HCT116 (cell line): ENCODE data around the gene TCF12. TPM values are rescaled to one million over a fixed set of nuclear protein-coding genes. Genes with fewer than 3 reads are reported as not detected.

Experiments
- ATAC-seq: fragments of 200-7000 bp; cut with Tn5 transposase; 2 replicates; pipeline ENCODE4 v1.9.1; 2020; ENCODE audit warnings: mild to moderate bottlenecking, moderate library complexity
- BruUV-seq: library from RNA; stranded (reverse); fragments of 400-500 nt; replicated peaks from 2 replicates; lab custom pipeline; 2021; lab: Mats Ljungman, UMichigan
- CTCF ChIA-PET: fragments of 300-600 bp; sonication (Branson Sonifier 250); formaldehyde crosslinking; loops from one replicate; lab custom pipeline; 2021; ENCODE audit warnings: antibody characterized with exemption; lab: Charles Lee
- POLR2A ChIA-PET: fragments of 300-600, 350-600 bp; sonication (Branson Sonifier 250); formaldehyde crosslinking; loops from one replicate; lab custom pipeline; 2021; ENCODE audit warnings: antibody characterized with exemption; lab: Charles Lee
- RAD21 ChIA-PET, 2 experiments: fragments of 300-600 bp; sonication (Branson Sonifier 250); formaldehyde crosslinking; loops; one replicate each; lab custom pipeline; 2023; ENCODE audit warnings: low total read pairs in 2 of 2; ENCODE audit not compliant: uncharacterized antibody in 2 of 2, unreplicated experiment in 2 of 2, low non-redundant PET in 1 of 2; lab: Charles Lee
- DNase-seq: peaks from one replicate; pipeline ENCODE4 v3.0.0-alpha.2; 2010; ENCODE audit warnings: low read depth, low spot score
- H2AFZ ChIP-seq: fragments of 200-600 bp; shearing (Covaris generic), sonication (generic); 2 replicates; pipeline ENCODE4 v1.6.1; 2017; ENCODE audit warnings: low read depth, mixed run types, mixed read lengths, antibody characterized with exemption, low read length; ENCODE audit not compliant: poor library complexity, severe bottlenecking
- H3K27ac ChIP-seq: 2 replicates; pipeline ENCODE4 v1.5.1; 2012; ENCODE audit warnings: low read depth, low read length
- H3K27me3 ChIP-seq: fragments of 200-600 bp; sonication (generic); 2 replicates; pipeline ENCODE4 v1.6.1; 2016; ENCODE audit warnings: mixed run types, low read length, mixed read lengths; ENCODE audit not compliant: insufficient read depth
- H3K36me3 ChIP-seq, 2 experiments: fragments of 200-500 bp in 1 of 2; fragments of 200-600 bp in 1 of 2; sonication (Bioruptor generic) in 1 of 2; sonication (generic) in 1 of 2; 2 replicates each; pipeline versions ENCODE4 v1.5.1 to v1.6.1; 2014 to 2016; ENCODE audit warnings: low read length in 2 of 2, inconsistent platforms in 1 of 2, mixed read lengths in 1 of 2, mixed run types in 1 of 2; ENCODE audit not compliant: insufficient read depth in 2 of 2, control insufficient read depth in 1 of 2
- H3K4me1 ChIP-seq, 2 experiments: fragments of 200-600 bp in 1 of 2; sonication (generic) in 1 of 2; 2 replicates each; pipeline versions ENCODE4 v1.5.1 to v1.6.1; 2012 to 2017; ENCODE audit warnings: low read length in 2 of 2, inconsistent platforms in 1 of 2, mild to moderate bottlenecking in 1 of 2, mixed read lengths in 1 of 2, mixed run types in 1 of 2, moderate library complexity in 1 of 2; ENCODE audit not compliant: insufficient read depth in 2 of 2, control insufficient read depth in 1 of 2
- H3K4me2 ChIP-seq: fragments of 200-600 bp; sonication (generic); 2 replicates; pipeline ENCODE4 v1.6.1; 2017; ENCODE audit warnings: mixed run types, low read length, mixed read lengths
- H3K4me3 ChIP-seq, 2 experiments: fragments of 200-600 bp in 1 of 2; sonication (generic) in 1 of 2; replicated peaks in 1 of 2; 2 replicates each; pipeline ENCODE4 v1.5.1; 2011 to 2016; ENCODE audit warnings: low read length in 2 of 2, control low read depth in 1 of 2, low read depth in 1 of 2, mild to moderate bottlenecking in 1 of 2, mixed read lengths in 1 of 2, mixed run types in 1 of 2
- H3K79me2 ChIP-seq: fragments of 200-600 bp; sonication (generic); 2 replicates; pipeline ENCODE4 v1.6.1; 2017; ENCODE audit warnings: mild to moderate bottlenecking, mixed run types, low read length, moderate library complexity, mixed read lengths; ENCODE audit not compliant: insufficient read depth
- H3K9ac ChIP-seq: fragments of 200-600 bp; sonication (generic); 2 replicates; pipeline ENCODE4 v1.6.1; 2016; ENCODE audit warnings: low read length, mixed read lengths
- H3K9me2 ChIP-seq: fragments of 200-600 bp; sonication (generic), shearing (Covaris generic); 2 replicates; pipeline ENCODE4 v1.6.1; 2017; ENCODE audit warnings: mixed run types, mild to moderate bottlenecking, moderate library complexity; ENCODE audit not compliant: insufficient read depth
- H3K9me3 ChIP-seq, 2 experiments: fragments of 200-500 bp in 1 of 2; fragments of 200-600 bp in 1 of 2; sonication (Bioruptor generic) in 1 of 2; sonication (generic) in 1 of 2; 2 replicates each; pipeline ENCODE4 v1.6.1; 2014 to 2017; ENCODE audit warnings: low read length in 2 of 2, mixed read lengths in 2 of 2, inconsistent platforms in 1 of 2, low read depth in 1 of 2, mild to moderate bottlenecking in 1 of 2, mixed run types in 1 of 2, moderate library complexity in 1 of 2; ENCODE audit not compliant: control insufficient read depth in 1 of 2, insufficient read depth in 1 of 2
- H4K20me1 ChIP-seq: fragments of 200-600 bp; sonication (generic), shearing (Covaris generic); 2 replicates; pipeline ENCODE4 v1.6.1; 2017; ENCODE audit warnings: mixed run types, mild to moderate bottlenecking, moderate library complexity; ENCODE audit not compliant: insufficient read depth
- CBX3 ChIP-seq: IDR thresholded peaks from 2 replicates; pipeline ENCODE4 v1.6.1; 2012; ENCODE audit warnings: low read depth
- CEBPB ChIP-seq: IDR thresholded peaks from 2 replicates; pipeline ENCODE4 v1.6.1; 2012; ENCODE audit warnings: low read depth
- EGR1 ChIP-seq: IDR thresholded peaks from 2 replicates; pipeline ENCODE4 v1.6.1; 2012; ENCODE audit warnings: low read depth
- ELF1 ChIP-seq: IDR thresholded peaks from 2 replicates; pipeline ENCODE4 v1.6.1; 2012; ENCODE audit warnings: low read depth, borderline replicate concordance
- EZH2phosphoT487 ChIP-seq: fragments of 200-600 bp; IDR thresholded peaks from 2 replicates; pipeline ENCODE4 v1.6.1; 2018; ENCODE audit warnings: antibody characterized with exemption, borderline replicate concordance
- JUND ChIP-seq: IDR thresholded peaks from 2 replicates; pipeline ENCODE4 v1.6.1; 2012
- POLR2A ChIP-seq: IDR thresholded peaks from 2 replicates; pipeline ENCODE4 v1.7.0; 2011; ENCODE audit warnings: borderline replicate concordance; ENCODE audit not compliant: insufficient read depth, insufficient read length; ENCODE audit errors: extremely low read depth
- POLR2AphosphoS5 ChIP-seq: IDR thresholded peaks from 2 replicates; pipeline ENCODE4 v1.6.1; 2011; ENCODE audit warnings: mild to moderate bottlenecking, low read depth, low read length, moderate library complexity
- RAD21 ChIP-seq: IDR thresholded peaks from 2 replicates; pipeline ENCODE4 v1.6.1; 2012; ENCODE audit warnings: low read depth, mild to moderate bottlenecking
- SIN3A ChIP-seq: IDR thresholded peaks from 2 replicates; pipeline ENCODE4 v1.6.1; 2012; ENCODE audit warnings: low read depth
- SRF ChIP-seq: IDR thresholded peaks from 2 replicates; pipeline ENCODE4 v1.6.1; 2012; ENCODE audit warnings: low read depth
- TCF7L2 ChIP-seq: IDR thresholded peaks from 2 replicates; pipeline ENCODE4 v1.7.0; 2011; ENCODE audit warnings: borderline replicate concordance, inconsistent platforms; ENCODE audit not compliant: insufficient read depth, insufficient read length; ENCODE audit errors: extremely low read depth
- ZBTB33 ChIP-seq: IDR thresholded peaks from 2 replicates; pipeline ENCODE4 v1.6.1; 2011; ENCODE audit warnings: mild to moderate bottlenecking, low read length, moderate library complexity; ENCODE audit not compliant: insufficient replicate concordance; ENCODE audit errors: extremely low read depth
- ZNF274 ChIP-seq: fragments of 200-500 bp; sonication (Bioruptor generic); IDR thresholded peaks from 2 replicates; pipeline ENCODE4 v1.6.1; 2014; ENCODE audit warnings: mild to moderate bottlenecking, low read depth, low read length, inconsistent platforms
- intact Hi-C: fragments of 100-400 bp; cut with micrococcal nuclease; formaldehyde crosslinking; loops from 2 replicates; pipeline ENCODE4 v1.10.0; 2022
- total RNA-seq: library from RNA; stranded (reverse); gene quantifications from one replicate; pipeline ENCODE4 v1.2.1, GENCODE V29; 2021; ENCODE audit not compliant: unreplicated experiment
- TF ChIP-seq, protein P1 (sequence below): IDR thresholded peaks from 2 replicates; pipeline ENCODE4 v1.6.1; 2012
- TF ChIP-seq, protein P2 (sequence below): IDR thresholded peaks from 2 replicates; pipeline ENCODE4 v1.6.1; 2012; ENCODE audit warnings: low read depth

TCF12 gene
- total RNA-seq, 1 experiment from 2014 or later, result 71.6 TPM

- H3K9me3 ChIP-seq, result no peaks in the 10 kb centered on the region
- TF ChIP-seq RAD21 (no peak), SRF (no peak), ZBTB33 (no peak), TCF7L2 (no peak), POLR2A (no peak), ZNF274 (no peak), JUND (no peak), EGR1 (no peak), EZH2phosphoT487 (no peak), CBX3 (no peak), CEBPB (no peak), POLR2AphosphoS5 (no peak), SIN3A (no peak), ELF1 (no peak)
- TF ChIP-seq, protein P1, sequence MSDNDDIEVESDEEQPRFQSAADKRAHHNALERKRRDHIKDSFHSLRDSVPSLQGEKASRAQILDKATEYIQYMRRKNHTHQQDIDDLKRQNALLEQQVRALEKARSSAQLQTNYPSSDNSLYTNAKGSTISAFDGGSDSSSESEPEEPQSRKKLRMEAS, result no peak
- TF ChIP-seq, protein P2, sequence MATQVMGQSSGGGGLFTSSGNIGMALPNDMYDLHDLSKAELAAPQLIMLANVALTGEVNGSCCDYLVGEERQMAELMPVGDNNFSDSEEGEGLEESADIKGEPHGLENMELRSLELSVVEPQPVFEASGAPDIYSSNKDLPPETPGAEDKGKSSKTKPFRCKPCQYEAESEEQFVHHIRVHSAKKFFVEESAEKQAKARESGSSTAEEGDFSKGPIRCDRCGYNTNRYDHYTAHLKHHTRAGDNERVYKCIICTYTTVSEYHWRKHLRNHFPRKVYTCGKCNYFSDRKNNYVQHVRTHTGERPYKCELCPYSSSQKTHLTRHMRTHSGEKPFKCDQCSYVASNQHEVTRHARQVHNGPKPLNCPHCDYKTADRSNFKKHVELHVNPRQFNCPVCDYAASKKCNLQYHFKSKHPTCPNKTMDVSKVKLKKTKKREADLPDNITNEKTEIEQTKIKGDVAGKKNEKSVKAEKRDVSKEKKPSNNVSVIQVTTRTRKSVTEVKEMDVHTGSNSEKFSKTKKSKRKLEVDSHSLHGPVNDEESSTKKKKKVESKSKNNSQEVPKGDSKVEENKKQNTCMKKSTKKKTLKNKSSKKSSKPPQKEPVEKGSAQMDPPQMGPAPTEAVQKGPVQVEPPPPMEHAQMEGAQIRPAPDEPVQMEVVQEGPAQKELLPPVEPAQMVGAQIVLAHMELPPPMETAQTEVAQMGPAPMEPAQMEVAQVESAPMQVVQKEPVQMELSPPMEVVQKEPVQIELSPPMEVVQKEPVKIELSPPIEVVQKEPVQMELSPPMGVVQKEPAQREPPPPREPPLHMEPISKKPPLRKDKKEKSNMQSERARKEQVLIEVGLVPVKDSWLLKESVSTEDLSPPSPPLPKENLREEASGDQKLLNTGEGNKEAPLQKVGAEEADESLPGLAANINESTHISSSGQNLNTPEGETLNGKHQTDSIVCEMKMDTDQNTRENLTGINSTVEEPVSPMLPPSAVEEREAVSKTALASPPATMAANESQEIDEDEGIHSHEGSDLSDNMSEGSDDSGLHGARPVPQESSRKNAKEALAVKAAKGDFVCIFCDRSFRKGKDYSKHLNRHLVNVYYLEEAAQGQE, result no peak
- TF ChIP-seq, all 23 proteins: peak for 0
- no peaks in the 10 kb centered on the region; the same call in 1 of the 2 replicates for H4K20me1 ChIP-seq
- DNase-seq, result no peak
- H3K4me2 ChIP-seq, result no peak overlapping the region
- H3K9me2 ChIP-seq, result no peaks in the 10 kb centered on the region
- no peak overlapping the region for H3K4me3 ChIP-seq
- no peak overlapping the region for H3K27ac ChIP-seq
- H3K79me2 ChIP-seq, result peaks cover 55% of the 10 kb centered on the region
- no peak overlapping the region for H3K9ac ChIP-seq
- H3K36me3 ChIP-seq, result no peaks in the 10 kb centered on the region
- ChIA-PET CTCF (no interaction called here), RAD21 (no interaction called here), POLR2A (no interaction called here)
- no peak for ATAC-seq
- BruUV-seq, result no TSS peak
- H3K27me3 ChIP-seq, result no peaks in the 10 kb centered on the region
- intact Hi-C loops, result no loop called here
- H2AFZ ChIP-seq, result no peak overlapping the region
- H3K4me1 ChIP-seq, result no peaks in the 10 kb centered on the region
Observed at GRCh38 chr15:57038040-57038439, 119.6 kb downstream of the TCF12 start.
